Measurements from ENCODE around the gene ZNF682. TPM values are rescaled to one million over a fixed set of nuclear protein-coding genes. Genes with fewer than 3 reads are reported as not detected.
"Not testable (repeated sequence)": the region's sequence is repeated elsewhere in the genome, so short reads cannot be mapped to it uniquely, and the experiment has no call there.

Gene ZNF682
- polyA plus RNA-seq, 4 donors, result 1.6 to 12.1 (median 1.8) TPM; not detected in 1

- FAIRE-seq, result no peak
- WGBS, 3 donors, result 86 to 88% (median 88%) methylated on average over 5 of the region's 5 CpGs
- peaks cover 0 to 21% of the 10 kb centered on the region in 2 donors for H3K9me3 ChIP-seq (ENCODE audit: control insufficient read depth in 2 of 2, insufficient read depth in 1 of 2, low read depth in 1 of 2, low read length in 1 of 2)
- no peaks in the 10 kb centered on the region for H3K27me3 ChIP-seq (ENCODE audit: control insufficient read depth in 3 of 3, insufficient read depth in 3 of 3, low read length in 3 of 3)
- H3K4me1 ChIP-seq (ENCODE audit: control insufficient read depth in 3 of 3, insufficient read depth in 2 of 3, low read depth in 1 of 3, low read length in 2 of 3), result no peaks in the 10 kb centered on the region
- no peaks in the 10 kb centered on the region for H3K36me3 ChIP-seq (ENCODE audit: control insufficient read depth in 3 of 3, insufficient read depth in 2 of 3, low read depth in 1 of 3, low read length in 3 of 3)
- no peak overlapping the region for H3K4me3 ChIP-seq (ENCODE audit: low read depth in 1 of 3, low read length in 3 of 3)
- H3K27ac ChIP-seq (ENCODE audit: low read depth in 1 of 3, low read length in 2 of 3), result no peak overlapping the region
- DNase-seq, result no peak
Measured at GRCh38 chr19:20072936-20073335, 33.6 kb upstream of the ZNF682 start.

DNA sequence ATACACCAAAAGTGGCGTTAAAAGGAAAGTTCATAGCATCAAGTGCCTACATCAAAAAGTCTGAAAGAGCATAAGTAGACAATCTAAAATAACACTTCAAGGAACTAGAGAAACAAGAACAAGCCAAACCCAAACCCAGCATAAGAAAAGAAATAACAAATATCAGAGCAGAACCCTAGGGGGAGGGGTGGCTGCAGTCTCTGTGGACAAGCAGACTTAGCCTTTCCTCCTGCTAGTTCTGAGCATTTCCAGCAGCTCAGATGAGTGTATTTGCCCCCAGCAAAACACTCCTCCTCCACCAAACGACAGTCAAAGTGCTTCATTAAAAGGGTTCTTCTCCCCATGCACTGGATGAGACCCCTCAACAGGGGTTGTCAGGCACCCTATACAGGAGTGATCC, 31.4 kb upstream of the ZNF682 start:
- H3K9me3 ChIP-seq (ENCODE audit: control insufficient read depth in 2 of 2, insufficient read depth in 1 of 2, low read depth in 1 of 2, low read length in 1 of 2), result peaks cover 0 to 16% of the 10 kb centered on the region in 2 donors
- FAIRE-seq (no peak), DNase-seq (no peak)
- H3K4me1 ChIP-seq (ENCODE audit: control insufficient read depth in 3 of 3, insufficient read depth in 2 of 3, low read depth in 1 of 3, low read length in 2 of 3), result peaks cover 0 to 10% (median 0%) of the 10 kb centered on the region in 3 donors
- WGBS, 3 donors, result 60 to 66% (median 61%) methylated on average over 2 of the region's 2 CpGs
- H3K27me3 ChIP-seq (ENCODE audit: control insufficient read depth in 3 of 3, insufficient read depth in 3 of 3, low read length in 3 of 3), result no peaks in the 10 kb centered on the region
- no peak overlapping the region for H3K27ac ChIP-seq (ENCODE audit: low read depth in 1 of 3, low read length in 2 of 3)
- H3K36me3 ChIP-seq (ENCODE audit: control insufficient read depth in 3 of 3, insufficient read depth in 2 of 3, low read depth in 1 of 3, low read length in 3 of 3), result no peaks in the 10 kb centered on the region
- no peak overlapping the region for H3K4me3 ChIP-seq (ENCODE audit: low read depth in 1 of 3, low read length in 3 of 3)

DNA sequence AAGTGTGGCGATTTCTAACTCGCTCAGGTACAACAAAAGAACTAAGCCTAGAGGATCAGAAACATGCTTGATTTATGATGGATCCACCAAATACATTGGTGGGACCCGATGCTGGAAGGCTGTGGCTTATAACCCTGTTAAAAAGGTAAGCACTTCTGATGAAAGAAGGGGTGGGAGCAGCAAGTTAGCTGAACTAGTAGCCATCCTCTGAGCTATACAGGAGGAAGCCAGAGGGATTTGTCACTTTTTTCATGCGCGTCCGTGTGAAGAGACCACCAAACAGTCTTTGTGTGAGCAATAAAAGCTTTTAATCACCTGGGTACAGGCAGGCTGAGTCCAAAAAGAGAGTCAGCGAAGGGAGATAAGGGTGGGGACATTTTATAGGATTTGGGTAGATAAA, 29.3 kb upstream of the ZNF682 start:
- H3K9me3 ChIP-seq (ENCODE audit: control insufficient read depth in 2 of 2, insufficient read depth in 1 of 2, low read depth in 1 of 2, low read length in 1 of 2), result peaks cover 0 to 13% of the 10 kb centered on the region in 2 donors
- H3K4me1 ChIP-seq (ENCODE audit: control insufficient read depth in 3 of 3, insufficient read depth in 2 of 3, low read depth in 1 of 3, low read length in 2 of 3), result peaks cover 0 to 10% (median 0%) of the 10 kb centered on the region in 3 donors
- not testable (repeated sequence) for H3K36me3 ChIP-seq (ENCODE audit: control insufficient read depth in 3 of 3, insufficient read depth in 2 of 3, low read depth in 1 of 3, low read length in 3 of 3); FAIRE-seq; H3K27me3 ChIP-seq (ENCODE audit: control insufficient read depth in 3 of 3, insufficient read depth in 3 of 3, low read length in 3 of 3); H3K27ac ChIP-seq (ENCODE audit: low read depth in 1 of 3, low read length in 2 of 3); H3K4me3 ChIP-seq (ENCODE audit: low read depth in 1 of 3, low read length in 3 of 3); DNase-seq
- 27 to 44% (median 38%) methylated on average over 7 of the region's 7 CpGs for WGBS, 3 donors

DNA sequence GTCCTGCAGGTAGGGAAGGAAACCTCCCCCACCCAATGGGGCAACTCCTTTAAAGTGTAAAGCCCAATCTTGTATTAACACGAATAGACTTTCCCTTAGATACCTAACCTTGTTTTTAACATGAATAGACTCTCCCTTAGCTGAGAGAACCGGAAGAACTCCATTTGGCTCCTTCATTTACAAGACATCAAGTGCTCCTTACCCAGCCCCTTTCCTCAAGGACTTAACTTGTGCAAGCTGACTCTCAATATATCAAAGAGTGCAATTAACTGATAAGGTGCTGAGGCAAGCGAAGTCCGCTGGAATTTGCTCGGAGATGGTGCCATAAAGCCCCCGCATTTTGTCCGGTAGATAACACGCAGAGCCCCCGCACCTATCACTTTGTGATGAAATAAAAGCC, 28.6 kb upstream of the ZNF682 start:
- DNase-seq (peak in 1 of 2 donors; percentile 77), FAIRE-seq (no peak)
- H3K4me3 ChIP-seq (ENCODE audit: low read depth in 1 of 3, low read length in 3 of 3), result peak overlapping the region in 1 of 3 donors; percentile 5
- H3K4me1 ChIP-seq (ENCODE audit: control insufficient read depth in 3 of 3, insufficient read depth in 2 of 3, low read depth in 1 of 3, low read length in 2 of 3), result peaks cover 0 to 10% (median 0%) of the 10 kb centered on the region in 3 donors
- no peaks in the 10 kb centered on the region for H3K36me3 ChIP-seq (ENCODE audit: control insufficient read depth in 3 of 3, insufficient read depth in 2 of 3, low read depth in 1 of 3, low read length in 3 of 3)
- H3K9me3 ChIP-seq (ENCODE audit: control insufficient read depth in 2 of 2, insufficient read depth in 1 of 2, low read depth in 1 of 2, low read length in 1 of 2), result peaks cover 0 to 13% of the 10 kb centered on the region in 2 donors
- 12 to 14% (median 14%) methylated on average over 9 of the region's 9 CpGs for WGBS, 3 donors
- no peaks in the 10 kb centered on the region for H3K27me3 ChIP-seq (ENCODE audit: control insufficient read depth in 3 of 3, insufficient read depth in 3 of 3, low read length in 3 of 3)
- no peak overlapping the region for H3K27ac ChIP-seq (ENCODE audit: low read depth in 1 of 3, low read length in 2 of 3)

- 27 to 48% (median 28%) methylated on average over 3 of the region's 3 CpGs for WGBS, 3 donors
- H3K4me3 ChIP-seq (ENCODE audit: low read depth in 1 of 3, low read length in 3 of 3), result no peak overlapping the region
- FAIRE-seq, result no peak
- H3K36me3 ChIP-seq (ENCODE audit: control insufficient read depth in 3 of 3, insufficient read depth in 2 of 3, low read depth in 1 of 3, low read length in 3 of 3), result no peaks in the 10 kb centered on the region
- H3K27ac ChIP-seq (ENCODE audit: low read depth in 1 of 3, low read length in 2 of 3), result no peak overlapping the region
- peaks cover 0 to 13% of the 10 kb centered on the region in 2 donors for H3K9me3 ChIP-seq (ENCODE audit: control insufficient read depth in 2 of 2, insufficient read depth in 1 of 2, low read depth in 1 of 2, low read length in 1 of 2)
- H3K27me3 ChIP-seq (ENCODE audit: control insufficient read depth in 3 of 3, insufficient read depth in 3 of 3, low read length in 3 of 3), result no peaks in the 10 kb centered on the region
- peaks cover 0 to 10% (median 0%) of the 10 kb centered on the region in 3 donors for H3K4me1 ChIP-seq (ENCODE audit: control insufficient read depth in 3 of 3, insufficient read depth in 2 of 3, low read depth in 1 of 3, low read length in 2 of 3)
- DNase-seq, result no peak
Measured at GRCh38 chr19:20066861-20067260, 27.6 kb upstream of the ZNF682 start.

- no peaks in the 10 kb centered on the region for H3K4me1 ChIP-seq (ENCODE audit: control insufficient read depth in 3 of 3, insufficient read depth in 2 of 3, low read depth in 1 of 3, low read length in 2 of 3)
- H3K27me3 ChIP-seq (ENCODE audit: control insufficient read depth in 3 of 3, insufficient read depth in 3 of 3, low read length in 3 of 3), result no peaks in the 10 kb centered on the region
- no peak overlapping the region for H3K27ac ChIP-seq (ENCODE audit: low read depth in 1 of 3, low read length in 2 of 3)
- WGBS, 3 donors, result 55 to 67% (median 63%) methylated on average over 1 of the region's 1 CpG
- H3K9me3 ChIP-seq (ENCODE audit: control insufficient read depth in 2 of 2, insufficient read depth in 1 of 2, low read depth in 1 of 2, low read length in 1 of 2), result peaks cover 0 to 2% of the 10 kb centered on the region in 2 donors
- H3K36me3 ChIP-seq (ENCODE audit: control insufficient read depth in 3 of 3, insufficient read depth in 2 of 3, low read depth in 1 of 3, low read length in 3 of 3), result no peaks in the 10 kb centered on the region
- no peak for DNase-seq
- no peak overlapping the region for H3K4me3 ChIP-seq (ENCODE audit: low read depth in 1 of 3, low read length in 3 of 3)
- FAIRE-seq, result no peak
Measured at GRCh38 chr19:20060282-20060681, 21.0 kb upstream of the ZNF682 start.

GRCh38 chr19:20058738-20059137, 19.4 kb upstream of the ZNF682 start:
- not testable (repeated sequence) for H3K36me3 ChIP-seq (ENCODE audit: control insufficient read depth in 3 of 3, insufficient read depth in 2 of 3, low read depth in 1 of 3, low read length in 3 of 3); H3K27me3 ChIP-seq (ENCODE audit: control insufficient read depth in 3 of 3, insufficient read depth in 3 of 3, low read length in 3 of 3); H3K9me3 ChIP-seq (ENCODE audit: control insufficient read depth in 2 of 2, insufficient read depth in 1 of 2, low read depth in 1 of 2, low read length in 1 of 2); H3K4me1 ChIP-seq (ENCODE audit: control insufficient read depth in 3 of 3, insufficient read depth in 2 of 3, low read depth in 1 of 3, low read length in 2 of 3); H3K27ac ChIP-seq (ENCODE audit: low read depth in 1 of 3, low read length in 2 of 3); H3K4me3 ChIP-seq (ENCODE audit: low read depth in 1 of 3, low read length in 3 of 3); DNase-seq; FAIRE-seq

GRCh38 chr19:20051841-20052768, 12.8 kb upstream of the ZNF682 start:
- H3K27ac ChIP-seq (ENCODE audit: low read depth in 1 of 3, low read length in 2 of 3), result peak overlapping the region in 2 of 3 donors; percentile 75 to 89
- H3K4me1 ChIP-seq (ENCODE audit: control insufficient read depth in 3 of 3, insufficient read depth in 2 of 3, low read depth in 1 of 3, low read length in 2 of 3), result peaks cover 0 to 2% (median 0%) of the 10 kb centered on the region in 3 donors
- DNase-seq (peak; percentile 85 to 98), FAIRE-seq (no peak)
- no peaks in the 10 kb centered on the region for H3K27me3 ChIP-seq (ENCODE audit: control insufficient read depth in 3 of 3, insufficient read depth in 3 of 3, low read length in 3 of 3)
- 0 to 4% (median 1%) methylated on average over 43 of the region's 43 CpGs for WGBS, 3 donors
- no peaks in the 10 kb centered on the region for H3K9me3 ChIP-seq (ENCODE audit: control insufficient read depth in 2 of 2, insufficient read depth in 1 of 2, low read depth in 1 of 2, low read length in 1 of 2)
- H3K36me3 ChIP-seq (ENCODE audit: control insufficient read depth in 3 of 3, insufficient read depth in 2 of 3, low read depth in 1 of 3, low read length in 3 of 3), result no peaks in the 10 kb centered on the region
- H3K4me3 ChIP-seq (ENCODE audit: low read depth in 1 of 3, low read length in 3 of 3), result peak overlapping the region; percentile 36 to 95 (median 37)
